DMS114 treated with DMSO at 0.1 percent for 48 hours (cell line): ENCODE results near the gene RAC3.

ENCODE experiments used
- DNase-seq: peaks from one replicate; lab custom pipeline; 2025; ENCODE audit not compliant: unreplicated experiment; lab: John Stamatoyannopoulos, UW

The RAC3 gene

GRCh38 chr17:82012261-82012639 is 19.2 kb upstream of the RAC3 start:
- no peak for DNase-seq

- DNase-seq: no peak
These were observed 18.7 kb upstream of the RAC3 start for GRCh38 chr17:82012640-82013295.

GRCh38 chr17:82013341-82013740 is 18.1 kb upstream of the RAC3 start:
- no peak for DNase-seq

- no peak for DNase-seq
These were observed 17.6 kb upstream of the RAC3 start for GRCh38 chr17:82013772-82014321.

GRCh38 chr17:82014432-82014831 is 17.0 kb upstream of the RAC3 start:
- no peak for DNase-seq

- no peak for DNase-seq
These were observed 16.5 kb upstream of the RAC3 start for GRCh38 chr17:82014971-82015310.

GRCh38 chr17:82015311-82015971 is 16.0 kb upstream of the RAC3 start:
- DNase-seq: no peak

- no peak for DNase-seq
These were observed 15.2 kb upstream of the RAC3 start for GRCh38 chr17:82016061-82016874.

- DNase-seq: no peak
These were observed 14.5 kb upstream of the RAC3 start for GRCh38 chr17:82016875-82017459.

- no peak for DNase-seq
These were observed 13.8 kb upstream of the RAC3 start for GRCh38 chr17:82017612-82018151.

GRCh38 chr17:82018152-82018988 is 13.1 kb upstream of the RAC3 start:
- DNase-seq: no peak

- DNase-seq: no peak
These were observed 12.3 kb upstream of the RAC3 start for GRCh38 chr17:82018989-82019689.

GRCh38 chr17:82019690-82020571 is 11.5 kb upstream of the RAC3 start:
- DNase-seq: no peak

GRCh38 chr17:82020572-82021106 is 10.8 kb upstream of the RAC3 start:
- no peak for DNase-seq

GRCh38 chr17:82021107-82021899 is 10.2 kb upstream of the RAC3 start:
- DNase-seq: peak; percentile 23

- DNase-seq: no peak
These were observed 9.6 kb upstream of the RAC3 start for GRCh38 chr17:82021900-82022309.

GRCh38 chr17:82022310-82022980 is 9.0 kb upstream of the RAC3 start, which contains the start of gene CENPX:
Gene CENPX (minus strand): TSS chr17:82022878. CDS start chr17:82022861, 17 bp downstream.
- DNase-seq: no peak
